H1 (cell line): ENCODE results near the gene CCDC93. TPM values are rescaled to one million over a fixed set of nuclear protein-coding genes. Genes with fewer than 3 reads are reported as not detected.

Experiments
- CTCF ChIA-PET: fragments of 300-600 bp; sonication (Branson Sonifier 250); formaldehyde crosslinking; loops from one replicate; lab custom pipeline; 2021; ENCODE audit not compliant: partially characterized antibody; lab: Charles Lee
- POLR2A ChIA-PET: fragments of 300-600 bp; sonication (Branson Sonifier 250); formaldehyde crosslinking; loops from one replicate; lab custom pipeline; 2021; ENCODE audit warnings: inconsistent platforms; ENCODE audit not compliant: partially characterized antibody; lab: Charles Lee
- DNase-seq, 2 experiments: peaks; one replicate each; pipeline versions ENCODE4 v3.0.0 to v3.0.0-alpha.2; 2010 to 2022; ENCODE audit warnings: low spot score in 2 of 2, low read depth in 1 of 2, mixed read lengths in 1 of 2
- FAIRE-seq: peaks from 2 replicates; lab custom pipeline; 2011; peaks lifted over from hg19 to GRCh38; lab: Jason Lieb, UNC
- H2AFZ ChIP-seq: 2 replicates; pipeline ENCODE4 v1.8.1; 2012; ENCODE audit warnings: low read length, inconsistent platforms
- H2AK5ac ChIP-seq: 2 replicates; pipeline ENCODE4 v1.6.1; 2013; ENCODE audit warnings: low read depth, low read length
- H2BK120ac ChIP-seq: replicated peaks from 2 replicates; pipeline ENCODE3; 2013; ENCODE audit warnings: low read depth, low read length, inconsistent platforms
- H2BK12ac ChIP-seq: 2 replicates; pipeline ENCODE4 v1.6.1; 2013; ENCODE audit warnings: low read depth, low read length
- H2BK15ac ChIP-seq: 2 replicates; pipeline ENCODE4 v1.6.1; 2013; ENCODE audit warnings: low read length
- H2BK20ac ChIP-seq: 2 replicates; pipeline ENCODE4 v1.6.1; 2013; ENCODE audit warnings: low read length
- H2BK5ac ChIP-seq: 2 replicates; pipeline ENCODE4 v1.6.1; 2013; ENCODE audit warnings: low read depth, low read length
- H3K14ac ChIP-seq: 2 replicates; pipeline ENCODE4 v1.6.1; 2013; ENCODE audit warnings: inconsistent platforms; ENCODE audit not compliant: insufficient read length
- H3K18ac ChIP-seq: 2 replicates; pipeline ENCODE4 v1.6.1; 2013; ENCODE audit warnings: low read length; ENCODE audit errors: extremely low read depth
- H3K23ac ChIP-seq: 2 replicates; pipeline ENCODE4 v1.6.1; 2013; ENCODE audit warnings: inconsistent platforms; ENCODE audit not compliant: insufficient read length
- H3K23me2 ChIP-seq: 2 replicates; pipeline ENCODE4 v1.6.1; 2013; ENCODE audit warnings: low read depth, low read length
- H3K27ac ChIP-seq: 2 replicates; pipeline ENCODE4 v1.6.1; 2011; ENCODE audit warnings: low read depth, low read length, inconsistent platforms
- H3K27me3 ChIP-seq, 4 experiments: replicated peaks in 1 of 4; 1 replicate in 1 of 4; 2 replicates in 3 of 4; pipeline versions ENCODE4 v1.6.1 to v1.8.1; 2011 to 2013; ENCODE audit warnings: low read length in 3 of 4, mild to moderate bottlenecking in 3 of 4, inconsistent platforms in 2 of 4, mixed read lengths in 2 of 4, moderate library complexity in 1 of 4; ENCODE audit not compliant: control insufficient read depth in 3 of 4, insufficient read depth in 3 of 4; ENCODE audit errors: extremely low read depth in 1 of 4
- H3K36me3 ChIP-seq, 4 experiments: 2 replicates each; pipeline versions ENCODE4 v1.6.1 to v1.8.1; 2011 to 2013; ENCODE audit warnings: mild to moderate bottlenecking in 4 of 4, low read length in 3 of 4, moderate library complexity in 2 of 4, control low read depth in 1 of 4, inconsistent platforms in 1 of 4; ENCODE audit not compliant: insufficient read depth in 4 of 4, control insufficient read depth in 2 of 4
- H3K4ac ChIP-seq: replicated peaks from 2 replicates; pipeline ENCODE3; 2013; ENCODE audit warnings: low read length, low read depth, mixed read lengths, inconsistent platforms; ENCODE audit not compliant: insufficient read length
- H3K4me1 ChIP-seq, 4 experiments: replicated peaks in 1 of 4; 1 replicate in 1 of 4; 2 replicates in 3 of 4; pipeline versions ENCODE4 v1.6.1 to v1.8.1; 2011 to 2013; ENCODE audit warnings: low read length in 3 of 4, inconsistent platforms in 2 of 4, mixed read lengths in 1 of 4; ENCODE audit not compliant: insufficient read depth in 4 of 4, control insufficient read depth in 3 of 4
- H3K4me2 ChIP-seq, 2 experiments: 2 replicates each; pipeline versions ENCODE4 v1.6.1 to v1.8.1; 2011 to 2013; ENCODE audit warnings: low read depth in 2 of 2, low read length in 2 of 2, control low read depth in 1 of 2, inconsistent platforms in 1 of 2, mild to moderate bottlenecking in 1 of 2; ENCODE audit not compliant: insufficient read depth in 1 of 2
- H3K4me3 ChIP-seq, 4 experiments: fragments of 200-600, 300-600 bp in 1 of 4; sonication (generic), shearing (Covaris generic), sonication (Bioruptor Twin) in 1 of 4; 2 replicates each; pipeline versions ENCODE4 v1.5.1 to v1.8.1; 2011 to 2016; ENCODE audit warnings: low read length in 4 of 4, low read depth in 3 of 4, control low read depth in 2 of 4, inconsistent platforms in 2 of 4, mild to moderate bottlenecking in 2 of 4, mixed read lengths in 1 of 4, moderate library complexity in 1 of 4; ENCODE audit not compliant: insufficient read depth in 2 of 4; ENCODE audit errors: extremely low read depth in 1 of 4
- H3K56ac ChIP-seq: replicated peaks from 2 replicates; pipeline ENCODE3; 2013; ENCODE audit warnings: low read depth, mild to moderate bottlenecking, mixed read lengths, low read length, inconsistent platforms; ENCODE audit not compliant: insufficient read length
- H3K79me1 ChIP-seq: 2 replicates; pipeline ENCODE4 v1.6.1; 2013; ENCODE audit warnings: low read depth, low read length, control low read depth
- H3K79me2 ChIP-seq, 2 experiments: 2 replicates each; pipeline versions ENCODE4 v1.6.1 to v1.8.1; 2012 to 2013; ENCODE audit warnings: low read length in 2 of 2, mild to moderate bottlenecking in 2 of 2, inconsistent platforms in 1 of 2; ENCODE audit not compliant: insufficient read depth in 2 of 2, control insufficient read depth in 1 of 2
- H3K9ac ChIP-seq, 4 experiments: replicated peaks in 1 of 4; 1 replicate in 1 of 4; 2 replicates in 3 of 4; pipeline versions ENCODE4 v1.6.1 to v1.8.1; 2011 to 2013; ENCODE audit warnings: low read depth in 3 of 4, low read length in 3 of 4, control low read depth in 2 of 4, mild to moderate bottlenecking in 2 of 4, moderate library complexity in 2 of 4, inconsistent platforms in 1 of 4; ENCODE audit errors: extremely low read depth in 1 of 4
- H3K9me3 ChIP-seq, 2 experiments: 2 replicates each; pipeline versions ENCODE4 v1.6.1 to v1.8.1; 2012 to 2013; ENCODE audit warnings: mild to moderate bottlenecking in 2 of 2, moderate library complexity in 2 of 2, control low read depth in 1 of 2, inconsistent platforms in 1 of 2, low read depth in 1 of 2, low read length in 1 of 2, mixed read lengths in 1 of 2; ENCODE audit not compliant: insufficient read depth in 2 of 2
- H4K20me1 ChIP-seq, 2 experiments: replicated peaks in 1 of 2; 2 replicates each; pipeline versions ENCODE3 to v1.8.1; 2011 to 2013; ENCODE audit warnings: inconsistent platforms in 2 of 2, low read length in 2 of 2, mild to moderate bottlenecking in 1 of 2; ENCODE audit not compliant: insufficient read depth in 2 of 2, control insufficient read depth in 1 of 2
- H4K5ac ChIP-seq: 2 replicates; pipeline ENCODE4 v1.6.1; 2013; ENCODE audit warnings: low read length, low read depth, mixed read lengths, inconsistent platforms; ENCODE audit not compliant: insufficient read length
- H4K8ac ChIP-seq: 2 replicates; pipeline ENCODE4 v1.8.0; 2013; ENCODE audit warnings: mild to moderate bottlenecking, moderate library complexity, low read length, inconsistent platforms; ENCODE audit not compliant: insufficient read depth; ENCODE audit errors: extremely low read depth
- H4K91ac ChIP-seq: replicated peaks from 2 replicates; pipeline ENCODE3; 2013; ENCODE audit warnings: low read length, mixed read lengths, inconsistent platforms; ENCODE audit not compliant: insufficient read length
- BACH1 ChIP-seq: IDR thresholded peaks from 2 replicates; pipeline ENCODE4 v1.6.1; 2012; ENCODE audit warnings: low read length, improper control_type of control experiment
- WGBS, 2 experiments: shearing (Covaris generic) in 1 of 2; methylation state at CpG; one replicate each; pipeline versions ENCODE4 v1.1.6 to v1.1.7; 2013 to 2015; ENCODE audit warnings: low lambda C conversion rate in 2 of 2, mixed read lengths in 2 of 2, inconsistent platforms in 1 of 2, low coverage in 1 of 2, missing lambda C conversion rate in 1 of 2; ENCODE audit not compliant: insufficient replicate concordance in 2 of 2, insufficient coverage in 1 of 2, insufficient read length in 1 of 2; ENCODE audit errors: extremely low coverage in 1 of 2, missing lambda C conversion rate in 1 of 2; 5-methylcytosine and 5-hydroxymethylcytosine counted together
- polyA plus RNA-seq, 7 experiments: library from polyadenylated mRNA; depleted of rRNA in 3 of 7; stranded (reverse) in 5 of 7; unstranded in 2 of 7; fragments of >200 nt in 5 of 7; fragments of 200-250 nt in 2 of 7; gene quantifications; 1 replicate in 5 of 7; 2 replicates in 1 of 7; 4 replicates in 1 of 7; pipeline versions ENCODE4 v1.2.1 to v1.2.3, GENCODE V29; 2011 to 2013; ENCODE audit warnings: missing spikeins in 2 of 7, mixed read lengths in 2 of 7
- total RNA-seq: library from RNA; stranded (reverse); fragmentation: NEBNext Ultra II Directional; extraction: Animal tissue kit (Norgen Biotek cat#: 25700); gene quantifications from 2 replicates; pipeline ENCODE4 v1.2.1, GENCODE V29; 2021

Gene CCDC93
- total and polyA plus RNA-seq, 2 of the 8 experiments (the other 6 are each of a cell fraction or from before 2014, with no cell fraction given): 5.5 to 18.0 TPM

DNA sequence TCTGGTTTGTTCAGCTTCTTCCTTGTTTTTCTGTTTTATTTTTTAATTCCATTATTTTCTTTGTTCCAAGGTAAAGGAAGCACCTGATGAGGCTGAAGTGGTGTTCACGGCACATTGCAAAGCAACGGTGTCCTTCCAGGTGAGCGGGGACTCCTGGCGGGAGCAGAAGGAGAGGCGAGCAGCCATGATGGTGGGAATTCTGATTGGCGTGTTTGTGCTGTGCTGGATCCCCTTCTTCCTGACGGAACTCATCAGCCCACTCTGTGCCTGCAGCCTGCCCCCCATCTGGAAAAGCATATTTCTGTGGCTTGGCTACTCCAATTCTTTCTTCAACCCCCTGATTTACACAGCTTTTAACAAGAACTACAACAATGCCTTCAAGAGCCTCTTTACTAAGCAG is 110.9 kb downstream of the CCDC93 start:
- ChIA-PET CTCF (interaction anchor here (0.9 to 1.2 kb wide), 3 partner anchors 10 to 89 kb away, joined by 3 to 5 read pairs (median 3); partner anchors contain the start of gene DDX18), POLR2A (no interaction called here)
- FAIRE-seq (no peak), DNase-seq (no peak)
- H4K91ac ChIP-seq: no peak overlapping the region
- H3K79me2 ChIP-seq: no peaks in the 10 kb centered on the region
- no peaks in the 10 kb centered on the region for H3K36me3 ChIP-seq
- H2BK15ac ChIP-seq: no peak overlapping the region
- H3K23me2 ChIP-seq: no peaks in the 10 kb centered on the region
- no peaks in the 10 kb centered on the region for H3K9me3 ChIP-seq
- no peak overlapping the region for H3K14ac ChIP-seq
- no peak overlapping the region for H3K18ac ChIP-seq
- H3K4me3 ChIP-seq: no peak overlapping the region
- H3K4me1 ChIP-seq: no peaks in the 10 kb centered on the region
- H3K23ac ChIP-seq: no peak overlapping the region
- no peak overlapping the region for H3K56ac ChIP-seq
- no peak overlapping the region for H2BK12ac ChIP-seq
- 87% methylated on average over 7 of the region's 7 CpGs; no CpG with 5 or more reads in 1 of the 2 experiments for WGBS, 2 experiments
- no peak overlapping the region for H3K4ac ChIP-seq
- H2BK5ac ChIP-seq: no peak overlapping the region
- H3K79me1 ChIP-seq: no peaks in the 10 kb centered on the region
- H2BK120ac ChIP-seq: no peak overlapping the region
- H3K9ac ChIP-seq: no peak overlapping the region
- no peak overlapping the region for H4K8ac ChIP-seq
- H2AFZ ChIP-seq: no peak overlapping the region
- no peak overlapping the region for H4K5ac ChIP-seq
- H3K27ac ChIP-seq: no peak overlapping the region
- H3K27me3 ChIP-seq: no peaks in the 10 kb centered on the region
- no peak overlapping the region for H2BK20ac ChIP-seq
- H3K4me2 ChIP-seq: no peak overlapping the region
- H4K20me1 ChIP-seq: no peaks in the 10 kb centered on the region
- no peak overlapping the region for H2AK5ac ChIP-seq
- no peak for TF ChIP-seq BACH1
